SIG-M5 treated with dmso at 0.1 percent for 504 hours (cell line): ENCODE data around the gene GRK1.

Experiments used
- DNase-seq: peaks from one replicate; lab custom pipeline; 2025; ENCODE audit not compliant: unreplicated experiment; lab: John Stamatoyannopoulos, UW

The GRK1 gene

GRCh38 chr13:113649212-113649611 is 17.8 kb upstream of the GRK1 start:
- no peak for DNase-seq

GRCh38 chr13:113650275-113650674 is 16.7 kb upstream of the GRK1 start:
- DNase-seq, result no peak

- no peak for DNase-seq
These were observed 16.3 kb upstream of the GRK1 start for GRCh38 chr13:113650731-113651148.

GRCh38 chr13:113651511-113652403 is 15.3 kb upstream of the GRK1 start:
- no peak for DNase-seq

GRCh38 chr13:113652404-113653263 is 14.4 kb upstream of the GRK1 start:
- DNase-seq, result no peak

GRCh38 chr13:113653264-113654174 is 13.5 kb upstream of the GRK1 start:
- no peak for DNase-seq

- DNase-seq, result no peak
These were observed 12.9 kb upstream of the GRK1 start for GRCh38 chr13:113654175-113654560.

- DNase-seq, result no peak
These were observed 12.3 kb upstream of the GRK1 start for GRCh38 chr13:113654591-113655345.

- no peak for DNase-seq
These were observed 11.5 kb upstream of the GRK1 start for GRCh38 chr13:113655346-113656002.

- DNase-seq, result no peak
These were observed 10.9 kb upstream of the GRK1 start for GRCh38 chr13:113656003-113656588.

GRCh38 chr13:113656831-113657671 is 10.0 kb upstream of the GRK1 start:
- DNase-seq, result no peak

GRCh38 chr13:113657851-113658741 is 8.9 kb upstream of the GRK1 start, which contains the start of gene ATP4B:
Gene ATP4B (minus strand): TSS chr13:113658198. CDS start chr13:113658144, 54 bp downstream.
- no peak for DNase-seq

GRCh38 chr13:113658836-113659235 is 8.2 kb upstream of the GRK1 start:
- no peak for DNase-seq

- no peak for DNase-seq
These were observed 7.7 kb upstream of the GRK1 start for GRCh38 chr13:113659337-113659736.

GRCh38 chr13:113660066-113660465 is 7.0 kb upstream of the GRK1 start:
- DNase-seq, result no peak

GRCh38 chr13:113661509-113661908 is 5.5 kb upstream of the GRK1 start:
- DNase-seq, result no peak

GRCh38 chr13:113663934-113664333 is 3.1 kb upstream of the GRK1 start:
- no peak for DNase-seq
